Progenitor cell of endocrine pancreas (in vitro differentiated cells): ENCODE measurements around the gene DOK5. TPM values are rescaled to one million over a fixed set of nuclear protein-coding genes. Genes with fewer than 3 reads are reported as not detected.

ENCODE experiments used
- DNase-seq: peaks from one replicate; pipeline ENCODE4 v3.0.0; 2021; ENCODE audit warnings: low spot score; ENCODE audit not compliant: unreplicated experiment
- H3K27ac Mint-ChIP-seq: 2 replicates; pipeline ENCODE4 v1.8.0; 2021; ENCODE audit warnings: mild to moderate bottlenecking, moderate library complexity, mixed read lengths
- H3K27me3 Mint-ChIP-seq: 2 replicates; pipeline ENCODE4 v1.8.0; 2021; ENCODE audit warnings: mixed read lengths
- H3K36me3 Mint-ChIP-seq: 2 replicates; pipeline ENCODE4 v1.8.0; 2022; ENCODE audit warnings: mixed read lengths; ENCODE audit not compliant: insufficient read depth
- H3K4me1 Mint-ChIP-seq: 2 replicates; pipeline ENCODE4 v1.8.0; 2021; ENCODE audit warnings: low read depth, mixed read lengths
- H3K4me3 Mint-ChIP-seq: 2 replicates; pipeline ENCODE4 v1.8.0; 2021; ENCODE audit warnings: low read depth, mild to moderate bottlenecking, moderate library complexity, mixed read lengths
- H3K9me3 Mint-ChIP-seq: 2 replicates; pipeline ENCODE4 v1.8.0; 2021; ENCODE audit warnings: low read depth, mixed read lengths
- total RNA-seq: library from RNA; stranded (reverse); gene quantifications from 2 replicates; pipeline ENCODE4 v1.2.1, GENCODE V29; 2021
- TF ChIP-seq, protein P1 (sequence below): fragments of 200-600 bp; sonication (generic); IDR thresholded peaks from one replicate; pipeline ENCODE4 v1.5.0; 2021; ENCODE audit warnings: antibody characterized with exemption, mild to moderate bottlenecking; ENCODE audit not compliant: unreplicated experiment

Gene DOK5
- total RNA-seq, 1 donor from 2014 or later = 0.24 TPM

DNA sequence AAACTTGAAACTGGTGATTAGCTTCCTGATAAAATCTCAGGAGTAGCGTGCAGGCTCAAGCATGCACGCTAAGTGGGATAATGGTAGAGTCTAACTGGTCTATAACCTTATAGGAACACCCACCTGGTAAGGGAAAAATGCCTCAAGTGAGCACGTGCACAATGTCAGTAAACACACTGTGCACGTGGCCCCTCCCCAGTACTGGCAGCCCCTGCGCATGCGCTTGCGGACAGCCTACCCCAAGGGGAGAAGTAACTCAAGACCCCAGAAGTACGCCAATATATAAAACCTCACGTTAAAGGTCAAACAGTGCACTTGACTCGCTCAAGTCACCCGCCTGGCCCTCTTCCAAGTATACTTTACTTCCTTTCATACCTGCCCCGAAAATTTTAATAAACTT, 23.1 kb upstream of the DOK5 start:
- no peak overlapping the region for H3K27ac Mint-ChIP-seq
- no peaks in the 10 kb centered on the region for H3K4me1 Mint-ChIP-seq
- no peaks in the 10 kb centered on the region for H3K27me3 Mint-ChIP-seq
- DNase-seq = no peak
- no peaks in the 10 kb centered on the region for H3K36me3 Mint-ChIP-seq
- no peaks in the 10 kb centered on the region for H3K9me3 Mint-ChIP-seq
- no peak overlapping the region for H3K4me3 Mint-ChIP-seq
- TF ChIP-seq, protein P1, sequence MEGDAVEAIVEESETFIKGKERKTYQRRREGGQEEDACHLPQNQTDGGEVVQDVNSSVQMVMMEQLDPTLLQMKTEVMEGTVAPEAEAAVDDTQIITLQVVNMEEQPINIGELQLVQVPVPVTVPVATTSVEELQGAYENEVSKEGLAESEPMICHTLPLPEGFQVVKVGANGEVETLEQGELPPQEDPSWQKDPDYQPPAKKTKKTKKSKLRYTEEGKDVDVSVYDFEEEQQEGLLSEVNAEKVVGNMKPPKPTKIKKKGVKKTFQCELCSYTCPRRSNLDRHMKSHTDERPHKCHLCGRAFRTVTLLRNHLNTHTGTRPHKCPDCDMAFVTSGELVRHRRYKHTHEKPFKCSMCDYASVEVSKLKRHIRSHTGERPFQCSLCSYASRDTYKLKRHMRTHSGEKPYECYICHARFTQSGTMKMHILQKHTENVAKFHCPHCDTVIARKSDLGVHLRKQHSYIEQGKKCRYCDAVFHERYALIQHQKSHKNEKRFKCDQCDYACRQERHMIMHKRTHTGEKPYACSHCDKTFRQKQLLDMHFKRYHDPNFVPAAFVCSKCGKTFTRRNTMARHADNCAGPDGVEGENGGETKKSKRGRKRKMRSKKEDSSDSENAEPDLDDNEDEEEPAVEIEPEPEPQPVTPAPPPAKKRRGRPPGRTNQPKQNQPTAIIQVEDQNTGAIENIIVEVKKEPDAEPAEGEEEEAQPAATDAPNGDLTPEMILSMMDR = no peak

DNA sequence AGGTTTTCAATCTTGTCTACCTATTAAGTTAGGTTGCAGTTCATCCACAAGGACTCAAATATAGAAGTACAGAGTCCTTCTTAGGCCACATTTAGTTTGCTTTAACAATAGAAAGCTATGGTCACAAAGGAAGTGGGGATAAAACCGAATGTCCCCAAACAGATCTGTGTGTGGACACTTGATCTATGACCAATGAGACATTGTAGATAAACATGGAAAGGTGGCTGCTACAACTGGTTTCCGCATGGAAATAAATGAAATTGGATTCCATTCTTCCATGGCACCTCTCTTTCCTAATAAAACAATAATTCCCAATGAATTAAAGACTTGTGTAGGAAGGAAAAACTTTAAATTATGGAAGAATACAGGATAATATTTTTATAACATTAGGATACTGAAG, 20.4 kb upstream of the DOK5 start:
- Mint-ChIP-seq H3K4me3 (no peak overlapping the region), H3K9me3 (no peaks in the 10 kb centered on the region), H3K36me3 (no peaks in the 10 kb centered on the region), H3K4me1 (no peaks in the 10 kb centered on the region), H3K27me3 (no peaks in the 10 kb centered on the region), H3K27ac (no peak overlapping the region)
- no peak for DNase-seq
- TF ChIP-seq, protein P1 = no peak

GRCh38 chr20:54456423-54456822, 19.0 kb upstream of the DOK5 start:
- Mint-ChIP-seq H3K4me3 (no peak overlapping the region), H3K27me3 (no peaks in the 10 kb centered on the region), H3K4me1 (no peaks in the 10 kb centered on the region)

GRCh38 chr20:54456961-54457360, 18.4 kb upstream of the DOK5 start:
- Mint-ChIP-seq H3K4me3 (no peak overlapping the region), H3K27me3 (no peaks in the 10 kb centered on the region), H3K36me3 (no peaks in the 10 kb centered on the region), H3K4me1 (no peaks in the 10 kb centered on the region), H3K27ac (no peak overlapping the region), H3K9me3 (no peaks in the 10 kb centered on the region)
- no peak for DNase-seq
- TF ChIP-seq, protein P1 = no peak

More at GRCh38 chr20:54456423-54456822, 19.0 kb upstream of the DOK5 start:
- no peak overlapping the region for H3K27ac Mint-ChIP-seq
- DNase-seq = no peak
- H3K9me3 Mint-ChIP-seq = no peaks in the 10 kb centered on the region
- no peaks in the 10 kb centered on the region for H3K36me3 Mint-ChIP-seq
- TF ChIP-seq, protein P1 = no peak

- H3K27me3 Mint-ChIP-seq = no peaks in the 10 kb centered on the region
These were observed 17.2 kb upstream of the DOK5 start for GRCh38 chr20:54458219-54458618.

More at GRCh38 chr20:54458219-54458618, 17.2 kb upstream of the DOK5 start:
- TF ChIP-seq, protein P1 = no peak
- H3K4me3 Mint-ChIP-seq = no peak overlapping the region
- H3K27ac Mint-ChIP-seq = no peak overlapping the region
- no peak for DNase-seq
- no peaks in the 10 kb centered on the region for H3K4me1 Mint-ChIP-seq
- H3K36me3 Mint-ChIP-seq = no peaks in the 10 kb centered on the region
- no peaks in the 10 kb centered on the region for H3K9me3 Mint-ChIP-seq
